GM21825 (cell line): ENCODE results near the gene CLDN10.

Source experiments
- ATAC-seq: cut with Tn5 transposase; IDR thresholded peaks from one replicate; pipeline ENCODE4 v1.9.1; 2021; ENCODE audit warnings: mild to moderate bottlenecking, moderate library complexity; ENCODE audit not compliant: unreplicated experiment

The CLDN10 gene

DNA sequence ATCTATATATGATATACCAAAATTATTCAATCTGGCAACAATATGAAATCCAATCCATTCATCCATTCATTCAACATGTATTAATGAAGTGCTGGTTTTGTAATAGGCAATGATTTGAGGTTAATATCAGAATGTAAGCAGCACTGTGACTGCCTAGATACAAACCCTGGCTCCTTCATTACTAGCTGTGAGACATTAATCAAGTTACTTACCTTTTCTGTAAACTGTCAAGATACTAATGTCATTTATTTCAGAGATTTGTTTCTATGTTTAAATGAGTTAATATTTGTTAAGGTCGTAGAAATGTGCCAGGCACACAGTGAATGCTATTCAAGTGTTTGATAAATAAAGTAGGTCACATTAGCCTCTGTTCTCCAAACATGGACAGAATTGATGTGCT is 40.9 kb downstream of the CLDN10 start:
- ATAC-seq, result no peak

DNA sequence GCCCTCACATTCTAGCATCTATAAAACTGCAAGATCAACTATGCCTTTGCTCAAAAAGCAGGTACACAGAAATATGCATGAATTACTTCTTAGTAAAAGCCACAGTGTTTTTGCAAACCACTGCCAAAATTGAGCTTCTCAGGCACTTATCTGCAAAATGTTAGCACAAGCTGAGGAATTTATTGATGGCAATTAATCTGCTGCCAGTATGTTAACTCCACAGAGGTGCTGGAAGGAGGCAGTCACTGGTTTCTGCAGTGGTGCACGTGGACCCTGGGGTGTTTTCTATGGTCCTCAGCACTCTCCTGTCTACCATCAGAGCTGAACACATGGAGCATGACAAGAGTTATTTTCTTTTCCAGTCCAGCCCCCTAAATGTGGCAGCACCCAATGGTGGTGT is 44.2 kb downstream of the CLDN10 start:
- ATAC-seq, result no peak

DNA sequence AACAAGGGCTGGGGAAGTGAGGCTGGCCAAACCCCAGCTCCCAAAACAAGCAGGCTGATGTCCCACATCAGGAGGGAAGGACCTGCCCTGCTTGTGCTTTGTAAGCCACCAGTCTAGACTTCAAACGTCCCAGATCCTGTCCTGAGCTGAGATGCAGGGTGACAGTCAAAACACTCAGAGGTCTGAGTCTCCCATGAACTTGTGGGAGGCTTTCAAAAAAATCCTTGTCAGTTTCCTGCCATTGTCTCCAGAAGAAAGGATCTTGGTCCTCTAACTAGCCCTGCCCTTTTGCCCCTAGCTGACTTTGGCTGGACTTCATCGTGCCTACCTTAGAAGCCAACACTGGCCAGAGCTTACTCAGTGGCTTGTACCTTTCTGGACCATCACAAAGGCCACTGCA is 48.7 kb downstream of the CLDN10 start:
- no peak for ATAC-seq

DNA sequence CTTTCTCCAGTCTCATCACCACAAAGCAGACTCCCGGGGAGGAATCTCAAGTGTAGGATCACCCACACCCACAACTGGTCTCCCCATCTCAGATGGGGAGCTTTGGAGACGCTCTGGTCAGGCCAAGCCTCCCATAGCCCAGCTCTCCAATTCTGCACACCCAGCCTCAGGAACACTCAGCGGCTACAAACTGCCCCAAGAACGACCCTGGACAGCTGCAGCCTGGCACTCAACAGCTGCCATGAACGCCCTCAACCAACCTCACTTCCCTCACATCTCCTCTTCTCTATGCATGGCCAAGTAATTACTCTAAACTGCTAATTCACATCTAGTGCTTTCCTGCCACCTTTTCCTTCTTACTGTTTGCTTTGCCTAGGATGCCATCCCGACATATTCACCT is 49.4 kb downstream of the CLDN10 start:
- ATAC-seq, result no peak

DNA sequence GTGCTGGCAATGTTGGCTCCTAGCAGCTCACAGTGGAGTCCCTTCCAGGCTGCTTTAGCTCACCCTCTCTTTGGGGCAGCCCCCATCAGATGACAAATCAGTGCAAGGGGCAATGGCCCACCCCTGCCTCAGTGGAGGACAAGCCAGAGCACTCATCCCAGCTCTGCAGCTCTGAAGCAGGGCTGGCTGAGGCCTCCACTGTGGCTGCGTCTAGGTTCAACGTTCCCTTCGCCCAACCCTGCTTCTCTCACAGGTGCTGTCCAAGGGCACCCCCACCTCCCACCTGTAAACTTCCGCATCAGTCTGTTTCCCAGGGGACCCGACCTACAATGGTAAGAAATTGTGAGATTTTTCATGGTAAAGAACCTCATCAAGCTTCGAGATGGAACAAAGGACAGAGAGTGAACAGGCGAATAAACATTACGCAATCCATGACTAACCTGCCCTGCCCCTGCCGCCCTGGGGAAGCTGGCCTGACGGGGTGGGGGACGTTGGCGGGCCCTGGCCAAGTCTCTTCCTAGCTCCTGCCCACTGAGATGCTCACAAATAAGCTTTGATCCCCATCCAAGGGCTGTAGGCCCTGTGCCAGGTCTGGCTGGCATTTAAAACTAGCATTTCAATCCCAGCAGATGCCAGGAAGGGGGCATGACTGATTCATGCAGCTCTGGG is 51.5 kb downstream of the CLDN10 start:
- ATAC-seq, result no peak

DNA sequence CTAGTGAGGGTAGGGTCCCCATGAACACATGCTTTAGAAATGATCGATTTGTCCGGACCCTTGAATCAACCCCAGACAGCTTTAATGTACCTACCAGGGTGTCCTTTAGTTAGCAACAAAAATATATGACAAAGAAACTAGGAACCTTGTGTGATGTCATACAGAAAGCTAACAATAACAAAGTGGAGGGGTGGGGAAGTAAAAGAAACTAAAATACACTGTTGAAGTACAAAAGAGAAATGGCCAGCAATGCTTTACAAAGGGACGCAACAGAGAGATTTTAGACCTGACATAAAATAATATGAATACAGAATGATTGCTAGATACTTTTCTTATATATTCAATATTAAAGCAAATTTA is 52.0 kb downstream of the CLDN10 start:
- ATAC-seq, result no peak

DNA sequence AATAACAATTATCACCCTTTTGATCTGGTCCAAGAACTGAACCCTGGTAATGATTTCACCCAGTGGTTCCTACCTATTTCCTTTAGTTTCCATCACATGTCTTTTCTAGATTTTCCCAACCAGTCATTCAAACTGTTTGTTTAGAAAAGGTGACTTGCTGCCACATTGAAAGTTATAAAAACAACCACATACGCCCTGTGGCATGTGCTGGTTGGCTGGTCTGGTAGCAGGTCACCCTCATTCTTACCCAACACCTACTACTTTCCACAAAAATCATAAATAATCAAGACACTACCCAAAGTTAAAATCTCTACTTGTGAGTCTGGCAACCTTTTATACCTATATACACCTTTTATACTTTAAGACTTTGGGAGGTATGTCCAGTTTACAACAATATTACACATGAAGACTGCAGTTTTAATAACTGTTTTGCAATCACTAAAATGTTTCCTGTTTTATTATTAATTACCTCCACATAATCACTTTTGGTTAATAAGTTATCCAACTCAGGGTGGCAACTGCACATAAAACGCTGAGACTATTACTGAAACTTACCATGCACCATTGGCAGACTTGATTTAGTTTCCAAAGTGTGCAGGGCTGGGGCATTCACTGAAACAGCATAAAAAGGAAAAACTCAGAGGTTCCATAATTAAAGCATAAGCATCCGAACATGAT is 53.1 kb downstream of the CLDN10 start:
- no peak for ATAC-seq

DNA sequence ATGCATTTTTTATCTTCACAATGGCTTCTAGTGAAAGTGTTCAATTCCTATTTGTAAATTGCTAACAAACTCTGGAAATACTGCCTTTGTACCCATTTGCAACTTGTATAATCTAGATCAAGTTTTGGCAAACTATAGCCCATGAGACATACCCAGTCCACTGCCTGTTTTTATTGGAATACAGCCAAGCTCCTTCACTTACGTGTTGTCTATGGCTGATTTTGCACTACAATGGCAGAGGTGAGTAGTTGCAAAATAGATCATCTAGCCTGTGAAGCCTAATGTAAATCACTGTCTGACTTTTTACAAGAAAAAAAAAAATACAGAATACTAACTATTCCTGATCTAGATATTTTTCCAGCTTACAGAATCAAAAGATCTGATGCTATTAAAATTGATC is 54.8 kb downstream of the CLDN10 start:
- ATAC-seq, result no peak

DNA sequence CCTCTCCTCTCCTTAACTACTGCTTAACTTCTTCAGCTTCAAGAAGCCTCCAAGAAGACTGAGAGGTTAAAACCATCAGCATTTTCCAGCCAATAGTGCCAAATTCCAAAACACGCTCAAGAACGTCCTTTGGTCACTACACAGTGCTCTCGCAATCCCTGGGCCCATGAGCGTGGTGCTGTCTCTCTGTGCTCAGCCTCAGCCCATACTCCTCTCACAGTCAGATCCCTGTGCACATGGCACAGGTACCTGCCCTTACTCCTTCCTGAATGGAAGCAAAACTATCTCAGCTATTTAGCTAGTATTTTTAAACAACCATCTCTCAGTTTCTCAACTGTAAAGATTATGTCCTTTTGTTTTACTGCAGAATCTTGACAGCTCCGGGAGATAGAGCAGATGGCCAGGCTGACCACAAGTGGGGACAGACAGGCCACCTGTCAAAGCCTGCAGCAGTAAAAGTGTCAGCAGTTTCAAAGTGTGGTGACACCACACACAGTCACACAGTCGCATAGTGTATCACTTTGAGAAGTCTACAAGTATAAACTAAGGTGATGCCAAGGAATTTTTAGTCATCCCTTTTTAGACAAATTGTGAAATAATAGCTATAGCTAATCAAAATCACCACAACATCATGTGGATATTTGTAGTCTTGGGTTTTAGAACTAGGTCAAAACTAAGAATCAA is 56.3 kb downstream of the CLDN10 start:
- no peak for ATAC-seq

DNA sequence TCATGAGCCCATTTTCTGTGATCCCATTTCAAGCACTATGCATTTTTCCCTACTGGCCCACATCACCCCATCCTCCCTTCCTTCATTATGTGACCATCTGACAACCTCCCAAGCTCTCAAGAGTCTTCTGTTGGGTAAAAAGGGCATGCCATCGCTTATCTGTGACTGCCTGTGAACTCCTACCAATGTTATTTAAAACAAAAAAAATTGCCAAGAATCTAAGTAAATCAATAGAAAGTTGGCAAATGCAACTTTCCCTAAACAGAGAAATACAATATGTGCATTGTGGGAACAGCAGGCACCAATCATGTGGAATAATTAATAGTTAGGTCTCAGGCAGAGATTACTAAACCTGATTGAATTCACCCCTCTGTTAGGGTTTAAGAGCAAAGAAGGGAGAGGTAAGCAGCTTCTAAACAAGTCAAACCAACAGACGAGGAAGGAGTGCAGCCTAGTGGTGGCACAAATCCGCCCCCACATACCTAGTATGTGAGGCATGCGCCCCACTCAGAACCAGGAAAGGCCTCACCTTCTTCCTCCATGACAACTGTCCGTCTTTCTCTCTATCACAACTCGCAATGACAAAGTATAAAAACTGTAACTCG is 62.2 kb downstream of the CLDN10 start:
- no peak for ATAC-seq

DNA sequence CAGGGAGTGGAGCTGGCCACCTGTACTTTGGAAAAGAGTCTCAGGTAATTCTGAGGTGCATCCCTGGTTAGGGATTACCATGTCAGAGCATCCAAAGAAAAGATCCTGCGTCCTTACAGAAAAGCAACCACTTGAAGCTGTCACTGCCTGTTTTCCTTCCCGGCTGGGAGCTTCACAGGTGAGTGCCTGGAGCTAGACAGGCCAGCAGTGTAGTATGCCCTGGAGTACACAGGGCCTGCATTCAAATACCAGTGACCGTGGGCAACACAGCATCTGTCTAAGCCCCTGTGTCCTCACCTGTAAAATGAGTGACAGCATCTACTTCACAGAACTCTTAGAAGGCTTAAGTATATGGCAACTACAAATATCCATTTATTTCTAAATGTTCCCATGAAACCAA is 63.0 kb downstream of the CLDN10 start:
- no peak for ATAC-seq

DNA sequence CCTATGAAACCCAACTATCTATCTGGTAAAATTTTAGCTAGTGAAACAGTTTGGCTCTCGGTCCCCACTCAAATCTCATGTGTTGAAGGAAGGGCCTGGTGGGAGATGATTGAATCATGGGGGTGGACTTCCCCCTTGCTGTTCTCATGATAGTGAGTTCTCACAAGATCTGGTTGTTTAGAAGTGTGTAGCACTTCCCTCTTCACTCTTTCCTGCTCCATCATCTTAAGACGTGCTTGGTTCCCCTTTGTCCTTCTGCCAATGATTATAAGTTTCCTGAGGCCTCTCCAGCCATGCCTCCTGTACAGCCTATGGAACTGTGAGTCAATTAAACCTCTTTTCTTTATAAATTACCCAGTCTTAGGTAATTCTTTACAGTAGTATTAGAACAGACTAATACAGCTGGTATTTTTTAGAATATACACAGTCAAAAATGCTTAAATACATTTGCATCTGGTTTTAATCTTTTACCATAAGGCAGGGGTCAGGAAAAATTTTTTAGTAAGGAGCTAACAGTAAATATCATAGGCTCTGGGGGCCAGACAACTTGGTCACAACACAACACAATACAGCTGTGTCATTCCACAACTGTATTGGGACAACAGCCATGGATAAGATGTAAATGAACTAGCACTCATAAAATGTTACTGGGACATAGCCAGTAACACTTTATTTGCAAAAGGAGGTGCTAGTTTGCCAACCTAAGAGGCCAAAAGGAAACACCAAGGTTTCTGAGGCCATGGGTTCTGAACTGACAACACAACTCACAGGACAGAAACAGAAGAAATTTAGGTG is 67.7 kb downstream of the CLDN10 start:
- ATAC-seq, result no peak

DNA sequence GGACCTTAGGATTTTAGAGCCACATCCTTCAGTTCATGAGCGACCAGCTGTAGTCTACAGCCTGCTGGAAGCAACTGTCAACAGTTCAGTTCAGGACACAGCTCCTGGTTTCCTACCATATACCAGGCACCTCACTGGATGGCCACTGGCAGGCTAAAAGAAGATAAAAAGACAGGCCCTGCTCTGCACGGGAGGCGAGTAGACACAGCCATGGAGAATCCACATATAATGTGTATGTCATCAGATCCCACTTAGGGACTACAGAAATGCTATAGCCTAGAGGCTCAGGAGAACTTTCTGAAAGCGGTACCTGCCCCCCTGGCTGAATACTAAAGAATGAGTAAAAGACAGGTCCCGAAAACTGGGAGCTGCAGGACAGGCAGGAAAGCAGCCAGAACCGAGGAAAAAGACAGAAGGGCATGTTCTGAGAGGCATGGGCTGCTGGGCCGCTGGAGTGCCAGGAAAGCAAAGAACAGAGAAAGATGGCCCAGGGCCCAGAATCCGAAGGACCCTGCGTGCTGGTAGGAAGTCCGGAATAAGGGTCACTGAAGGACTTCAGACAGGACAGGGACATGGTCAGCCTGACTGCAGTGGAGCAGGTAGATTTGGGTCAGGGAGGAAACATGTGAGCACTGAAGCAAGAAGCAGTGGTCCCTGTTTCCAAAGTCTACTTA is 68.4 kb downstream of the CLDN10 start:
- ATAC-seq, result no peak

DNA sequence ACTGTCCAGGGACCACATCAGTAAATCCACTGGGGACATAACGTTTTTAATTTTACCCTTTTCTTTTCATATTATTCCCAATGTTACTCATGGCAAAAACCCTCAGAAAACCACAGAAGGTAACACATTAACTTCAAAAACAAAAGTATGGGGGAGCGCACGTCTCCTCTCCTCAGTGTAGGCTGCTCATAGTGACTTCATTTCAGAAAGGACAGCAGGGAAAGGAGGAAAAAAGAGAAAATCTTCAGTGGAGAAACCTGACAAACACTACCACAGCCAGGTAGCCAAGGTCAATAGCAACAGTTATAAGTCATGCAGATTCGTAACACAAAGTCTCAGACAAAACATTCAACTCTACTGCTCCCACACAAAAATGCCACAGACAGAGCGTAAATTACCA is 70.6 kb downstream of the CLDN10 start:
- ATAC-seq, result no peak

DNA sequence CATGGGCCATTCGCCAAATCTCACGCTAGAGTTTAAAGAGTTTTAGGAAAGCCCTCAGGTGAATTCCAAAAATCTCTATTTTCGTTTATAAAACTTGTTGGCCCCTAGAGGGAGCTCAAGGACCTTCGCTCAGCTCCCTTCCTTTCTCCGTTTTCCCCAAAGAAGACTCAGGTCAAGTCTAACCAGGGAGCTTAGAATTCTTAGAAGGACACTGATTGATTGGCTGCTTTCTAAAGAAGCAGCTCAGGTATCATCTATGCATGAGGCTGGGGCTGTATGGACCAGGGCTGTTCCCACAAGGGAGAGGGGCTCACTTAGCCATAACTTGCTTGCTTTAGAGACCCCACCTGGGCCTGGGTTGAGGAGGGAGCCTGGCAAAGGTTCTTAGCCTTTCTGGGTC is 71.5 kb downstream of the CLDN10 start:
- ATAC-seq, result no peak

DNA sequence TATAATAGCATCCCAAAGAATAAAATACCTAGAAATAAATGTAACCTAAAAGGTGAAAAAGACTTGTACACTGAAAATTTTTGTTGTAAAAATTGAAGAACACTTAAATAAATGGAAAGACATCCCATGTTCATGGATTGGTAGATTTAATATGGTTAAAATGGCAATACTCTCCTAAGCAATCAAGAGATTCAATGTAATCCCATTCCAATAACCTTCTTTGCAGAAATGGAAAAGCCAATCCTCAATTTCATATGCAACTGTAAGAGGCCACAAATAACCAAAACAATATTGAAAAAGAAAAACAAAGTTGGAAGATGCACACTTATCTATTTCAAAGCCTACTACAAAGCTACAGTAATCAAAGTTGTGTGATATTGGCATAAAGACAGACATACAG is 74.2 kb downstream of the CLDN10 start:
- no peak for ATAC-seq

DNA sequence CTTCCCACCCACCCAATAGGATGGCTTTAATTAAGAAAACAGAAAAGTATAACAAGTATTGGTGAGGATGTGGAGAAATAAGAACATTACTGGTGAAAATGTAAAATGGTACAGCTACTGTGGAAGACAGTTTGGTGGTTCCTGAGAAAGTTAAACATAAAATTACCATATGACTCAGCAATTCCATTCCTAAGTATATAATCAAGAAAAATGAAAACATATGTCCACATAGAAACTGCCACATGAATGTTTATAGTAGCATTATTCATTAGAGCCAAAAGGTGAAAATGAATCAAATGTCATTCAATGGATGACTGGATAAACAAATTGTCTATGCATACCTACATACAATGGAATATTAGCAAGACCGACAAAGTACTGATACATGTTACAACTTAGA is 75.1 kb downstream of the CLDN10 start:
- no peak for ATAC-seq

DNA sequence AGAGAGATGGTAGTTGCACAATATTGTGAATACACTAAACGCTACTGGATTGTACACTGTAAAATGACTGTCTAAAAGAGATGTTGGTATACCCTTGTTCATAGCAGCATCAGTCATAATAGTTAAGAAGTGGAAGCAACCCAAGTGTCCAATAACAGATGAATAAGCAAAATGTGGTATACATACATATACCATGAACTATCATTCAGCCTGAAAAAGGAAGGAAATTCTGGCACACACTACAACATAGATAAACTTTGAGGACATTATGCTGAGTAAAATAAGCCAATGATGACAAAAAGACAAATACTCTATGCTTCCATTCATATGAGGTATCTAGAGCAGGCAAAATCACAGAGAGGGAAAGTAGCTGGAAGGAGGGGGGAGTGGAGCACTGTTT is 76.0 kb downstream of the CLDN10 start:
- no peak for ATAC-seq

DNA sequence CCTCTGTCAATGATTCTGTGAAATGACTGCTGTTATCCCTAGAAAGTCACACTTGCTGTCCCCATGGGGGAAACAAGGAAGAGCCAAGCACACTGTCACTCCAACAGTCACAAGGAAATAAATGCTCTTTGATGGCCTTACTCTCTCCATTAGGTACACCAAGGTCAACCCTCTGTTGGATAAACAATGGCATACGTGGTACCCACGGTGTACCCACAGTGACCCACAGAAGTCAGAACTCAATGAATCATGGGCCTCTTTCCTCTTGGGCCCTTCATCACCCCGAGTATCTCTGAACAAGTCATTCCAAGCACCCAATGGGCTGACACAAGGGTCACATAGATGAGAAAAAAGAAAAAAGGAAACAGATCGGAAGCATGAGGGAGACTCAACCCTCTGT is 76.6 kb downstream of the CLDN10 start:
- ATAC-seq, result no peak
